ENCODE data around the gene COLEC11. TPM values are rescaled to one million over a fixed set of nuclear protein-coding genes. Genes with fewer than 3 reads are reported as not detected.
"Not testable (repeated sequence)": the region's sequence is repeated elsewhere in the genome, so short reads cannot be mapped to it uniquely, and the experiment has no call there.

The COLEC11 gene
- total RNA-seq, 1 experiment from 2014 or later: not detected

- TF ChIP-seq CTCF (IDR thresholded peaks at IDR 0.05; ENCODE audit: unreplicated experiment): no peak
- no peaks in the 10 kb centered on the region for H3K27me3 Mint-ChIP-seq (ENCODE audit: unreplicated experiment)
- no TSS peak for BruUV-seq (replicated peaks)
- no peaks in the 10 kb centered on the region for H3K36me3 Mint-ChIP-seq (ENCODE audit: insufficient read depth, unreplicated experiment)
- no peak for DNase-seq
- CTCF ChIA-PET: no interaction called here
- intact Hi-C loops (cut with micrococcal nuclease; ENCODE audit: unreplicated experiment): no loop called here
- no peak overlapping the region for H3K4me3 Mint-ChIP-seq (ENCODE audit: low read depth, unreplicated experiment)
- H3K4me1 Mint-ChIP-seq (ENCODE audit: low read depth, unreplicated experiment): no peaks in the 10 kb centered on the region
- H3K9me3 Mint-ChIP-seq (ENCODE audit: low read depth, unreplicated experiment): no peaks in the 10 kb centered on the region
- no peak overlapping the region for H3K27ac Mint-ChIP-seq (ENCODE audit: unreplicated experiment)
Observed at GRCh38 chr2:3617198-3617890, 22.4 kb downstream of the COLEC11 start.

GRCh38 chr2:3618367-3618766 is 23.5 kb downstream of the COLEC11 start:
- Mint-ChIP-seq H3K4me1 (ENCODE audit: low read depth, unreplicated experiment) (no peaks in the 10 kb centered on the region), H3K9me3 (ENCODE audit: low read depth, unreplicated experiment) (no peaks in the 10 kb centered on the region), H3K27me3 (ENCODE audit: unreplicated experiment) (no peaks in the 10 kb centered on the region), H3K27ac (ENCODE audit: unreplicated experiment) (no peak overlapping the region), H3K36me3 (ENCODE audit: insufficient read depth, unreplicated experiment) (no peaks in the 10 kb centered on the region), H3K4me3 (ENCODE audit: low read depth, unreplicated experiment) (no peak overlapping the region)
- no peak for TF ChIP-seq CTCF (IDR thresholded peaks at IDR 0.05; ENCODE audit: unreplicated experiment)
- BruUV-seq (replicated peaks): no TSS peak
- CTCF ChIA-PET: no interaction called here
- intact Hi-C loops (cut with micrococcal nuclease; ENCODE audit: unreplicated experiment): no loop called here
- DNase-seq: no peak

GRCh38 chr2:3619033-3619432 is 24.1 kb downstream of the COLEC11 start:
- peaks cover 2% of the 10 kb centered on the region for H3K27me3 Mint-ChIP-seq (ENCODE audit: unreplicated experiment)
- DNase-seq: no peak
- no peaks in the 10 kb centered on the region for H3K4me1 Mint-ChIP-seq (ENCODE audit: low read depth, unreplicated experiment)
- H3K36me3 Mint-ChIP-seq (ENCODE audit: insufficient read depth, unreplicated experiment): no peaks in the 10 kb centered on the region
- TF ChIP-seq CTCF (IDR thresholded peaks at IDR 0.05; ENCODE audit: unreplicated experiment): no peak
- H3K27ac Mint-ChIP-seq (ENCODE audit: unreplicated experiment): no peak overlapping the region
- CTCF ChIA-PET: no interaction called here
- no peaks in the 10 kb centered on the region for H3K9me3 Mint-ChIP-seq (ENCODE audit: low read depth, unreplicated experiment)
- BruUV-seq (replicated peaks): no TSS peak
- H3K4me3 Mint-ChIP-seq (ENCODE audit: low read depth, unreplicated experiment): no peak overlapping the region
- intact Hi-C loops (cut with micrococcal nuclease; ENCODE audit: unreplicated experiment): no loop called here

- BruUV-seq (replicated peaks); intact Hi-C loops (cut with micrococcal nuclease; ENCODE audit: unreplicated experiment); H3K4me1 Mint-ChIP-seq (ENCODE audit: low read depth, unreplicated experiment); H3K27me3 Mint-ChIP-seq (ENCODE audit: unreplicated experiment); H3K4me3 Mint-ChIP-seq (ENCODE audit: low read depth, unreplicated experiment); H3K9me3 Mint-ChIP-seq (ENCODE audit: low read depth, unreplicated experiment); CTCF ChIA-PET; H3K36me3 Mint-ChIP-seq (ENCODE audit: insufficient read depth, unreplicated experiment); DNase-seq; H3K27ac Mint-ChIP-seq (ENCODE audit: unreplicated experiment): not testable (repeated sequence)
Observed at GRCh38 chr2:3619661-3620060, 24.7 kb downstream of the COLEC11 start.

- Mint-ChIP-seq H3K27me3 (ENCODE audit: unreplicated experiment) (peaks cover 12% of the 10 kb centered on the region), H3K9me3 (ENCODE audit: low read depth, unreplicated experiment) (no peaks in the 10 kb centered on the region), H3K36me3 (ENCODE audit: insufficient read depth, unreplicated experiment) (no peaks in the 10 kb centered on the region), H3K4me1 (ENCODE audit: low read depth, unreplicated experiment) (no peaks in the 10 kb centered on the region), H3K27ac (ENCODE audit: unreplicated experiment) (no peak overlapping the region), H3K4me3 (ENCODE audit: low read depth, unreplicated experiment) (no peak overlapping the region)
- no TSS peak for BruUV-seq (replicated peaks)
- DNase-seq: no peak
- no peak for TF ChIP-seq CTCF (IDR thresholded peaks at IDR 0.05; ENCODE audit: unreplicated experiment)
- CTCF ChIA-PET: no interaction called here
- intact Hi-C loops (cut with micrococcal nuclease; ENCODE audit: unreplicated experiment): no loop called here
Observed at GRCh38 chr2:3620834-3621233, 25.9 kb downstream of the COLEC11 start.
